ENCODE results near the gene ABLIM1. TPM values are rescaled to one million over a fixed set of nuclear protein-coding genes. Genes with fewer than 3 reads are reported as not detected.

The ABLIM1 gene
- total and polyA plus RNA-seq, 2 experiments from 2014 or later: 21.9 to 45.1 TPM

- H3K36me3 ChIP-seq (ENCODE audit: insufficient read depth): no peaks in the 10 kb centered on the region
- peaks cover 8% of the 10 kb centered on the region for H3K27me3 Mint-ChIP-seq (ENCODE audit: insufficient read depth, low read depth, poor library complexity)
Measured at GRCh38 chr10:114661212-114661880, 3.3 kb upstream of the ABLIM1 start.

More at GRCh38 chr10:114661212-114661880, 3.3 kb upstream of the ABLIM1 start:
- no peaks in the 10 kb centered on the region for H3K27me3 ChIP-seq (ENCODE audit: insufficient read depth)
- DNase-seq (ENCODE audit: low spot score) (no peak), ATAC-seq (no peak)
- H3K27ac Mint-ChIP-seq: no peak overlapping the region
- TF ChIP-seq EZH2 (IDR thresholded peaks at IDR 0.05; ENCODE audit: low read depth, unreplicated experiment) (no peak), CTCF (conservative IDR thresholded peaks at IDR 0.05; ENCODE audit: low read depth in 2 of 2) (no peak), ZNF331 (CRISPR knock-in tag; IDR thresholded peaks at IDR 0.05; ENCODE audit: low read depth) (no peak), REST (IDR thresholded peaks at IDR 0.05; ENCODE audit: unreplicated experiment) (no peak), ZNF462 (CRISPR knock-in tag; IDR thresholded peaks at IDR 0.05) (no peak)
- H2AFZ ChIP-seq: no peak overlapping the region
- H3K4me1 Mint-ChIP-seq: peaks cover 20% of the 10 kb centered on the region
- H3F3A ChIP-seq (replicated peaks; ENCODE audit: low read depth): no peaks in the 10 kb centered on the region
- H4K20me1 ChIP-seq (replicated peaks; ENCODE audit: insufficient read depth): no peaks in the 10 kb centered on the region
- H3K36me3 Mint-ChIP-seq (ENCODE audit: low read depth): no peaks in the 10 kb centered on the region
- no peaks in the 10 kb centered on the region for H3K79me2 ChIP-seq (replicated peaks; ENCODE audit: insufficient read depth)
- H3K27ac ChIP-seq (ENCODE audit: low read depth): no peak overlapping the region
- no peaks in the 10 kb centered on the region for H3K9me2 ChIP-seq (ENCODE audit: insufficient read depth)
- H3K4me2 ChIP-seq: no peak overlapping the region
- no peak overlapping the region for H3K4me3 ChIP-seq
- H3K4me3 Mint-ChIP-seq: no peak overlapping the region
- H3K9me3 Mint-ChIP-seq: no peaks in the 10 kb centered on the region
- H3K4me1 ChIP-seq (ENCODE audit: insufficient read depth): peaks cover 20% of the 10 kb centered on the region
